ENCODE measurements around the gene SORCS3. TPM values are rescaled to one million over a fixed set of nuclear protein-coding genes. Genes with fewer than 3 reads are reported as not detected.

Gene SORCS3
- total and polyA plus RNA-seq, 2 of the 13 experiments (the other 11 are each of a cell fraction or from before 2014, with no cell fraction given), result 0.07 TPM; not detected in 1

DNA sequence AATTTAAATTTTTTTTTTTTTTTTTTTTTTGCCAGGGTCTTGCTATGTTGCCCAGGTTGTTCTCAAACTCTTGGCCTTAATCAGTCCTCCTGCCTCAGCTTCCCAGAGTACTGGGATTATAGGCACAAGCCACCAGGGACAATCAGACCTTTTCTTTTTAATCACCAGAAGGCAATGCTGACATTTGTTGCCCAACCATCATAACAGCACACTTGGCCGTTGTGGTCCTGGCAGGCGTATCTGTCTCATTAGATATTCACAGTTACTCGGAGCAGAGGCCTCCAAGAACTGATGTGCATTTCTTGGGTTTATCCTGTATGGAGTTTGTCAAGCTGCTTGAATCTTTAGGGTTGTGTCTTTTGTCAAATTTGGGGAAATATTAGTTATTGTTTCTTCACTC is 100.0 kb downstream of the SORCS3 start:
- Histone ChIP-seq H3K4me1 (ENCODE audit: insufficient read depth, low read length) (no peaks in the 10 kb centered on the region), H2AFZ (ENCODE audit: low read length) (no peak overlapping the region), H4K20me1 (ENCODE audit: insufficient read depth, low read length) (no peaks in the 10 kb centered on the region), H3K27ac (ENCODE audit: extremely low read length, insufficient read depth, low read length) (no peak overlapping the region), H3K79me2 (ENCODE audit: insufficient read depth, low read length) (no peaks in the 10 kb centered on the region), H3K36me3 (replicated peaks in 1 of 2; ENCODE audit: control insufficient read depth in 1 of 2, insufficient read depth in 2 of 2, low read length in 2 of 2) (no peaks in the 10 kb centered on the region), H3K27me3 (ENCODE audit: control insufficient read depth in 1 of 2, insufficient read depth in 2 of 2, low read length in 2 of 2) (peaks cover 0 to 1% of the 10 kb centered on the region in 2 experiments; a peak in 1 of 5 replicates), H3K9me3 (ENCODE audit: low read length) (no peaks in the 10 kb centered on the region), H3K4me3 (replicated peaks in 1 of 3; ENCODE audit: insufficient read depth in 1 of 3, low read depth in 2 of 3, low read length in 3 of 3) (no peak overlapping the region), H3K9ac (ENCODE audit: insufficient read depth, low read depth, low read length) (no peak overlapping the region), H3K4me2 (ENCODE audit: low read depth, low read length) (no peak overlapping the region)
- in situ Hi-C loops (cut with HindIII; ENCODE audit: extremely low pct_ligation_motif_present, low pct_unique_long_range_greater_than_20kb), result no loop called here
- POLR2A ChIA-PET, result interaction anchor here (0.7 kb wide), 1 partner anchor 84 kb away, joined by 3 read pairs; no protein-coding TSS in a partner anchor
- CTCF ChIA-PET (ENCODE audit: low intra/inter-chr PET ratio, low total read pairs), result no interaction called here
- FAIRE-seq, result no peak
- 4% methylated on average over 3 of the region's 3 CpGs for WGBS (ENCODE audit: low lambda C conversion rate)
- intact Hi-C loops (cut with micrococcal nuclease; ENCODE audit: unreplicated experiment), result no loop called here
- no TSS peak for BruUV-seq (replicated peaks)
- ATAC-seq, result no peak
- no peak for DNase-seq (ENCODE audit: low spot score)
- TF ChIP-seq ZNF281 (CRISPR knock-in tag; IDR thresholded peaks at IDR 0.05; ENCODE audit: borderline replicate concordance) (no peak), SAP130 (CRISPR knock-in tag; IDR thresholded peaks at IDR 0.05; ENCODE audit: low read depth) (no peak), IKZF1 (IDR thresholded peaks at IDR 0.05) (no peak), NFE2L2 (IDR thresholded peaks at IDR 0.05; ENCODE audit: low read length) (no peak), TCF7L2 (IDR thresholded peaks at IDR 0.05; ENCODE audit: low read depth, low read length) (no peak), ISL2 (CRISPR knock-in tag; IDR thresholded peaks at IDR 0.05) (no peak), MED8 (CRISPR knock-in tag; IDR thresholded peaks at IDR 0.05; ENCODE audit: insufficient replicate concordance) (no peak), MXD1 (CRISPR knock-in tag; IDR thresholded peaks at IDR 0.05) (no peak), JUN (CRISPR knock-in tag; IDR thresholded peaks at IDR 0.05) (no peak), SRY (CRISPR knock-in tag; IDR thresholded peaks at IDR 0.05) (no peak), BRD4 (CRISPR knock-in tag; IDR thresholded peaks at IDR 0.05) (no peak), CBX5 (CRISPR knock-in tag; IDR thresholded peaks at IDR 0.05; ENCODE audit: borderline replicate concordance) (no peak), ZBTB34 (CRISPR knock-in tag; IDR thresholded peaks at IDR 0.05) (no peak), ZNF451 (CRISPR knock-in tag; IDR thresholded peaks at IDR 0.05) (no peak), DPF2 (CRISPR knock-in tag; IDR thresholded peaks at IDR 0.05; ENCODE audit: borderline replicate concordance, low read depth) (no peak), ZNF274 (CRISPR knock-in tag; IDR thresholded peaks at IDR 0.05) (no peak)
- TF ChIP-seq, protein P1, sequence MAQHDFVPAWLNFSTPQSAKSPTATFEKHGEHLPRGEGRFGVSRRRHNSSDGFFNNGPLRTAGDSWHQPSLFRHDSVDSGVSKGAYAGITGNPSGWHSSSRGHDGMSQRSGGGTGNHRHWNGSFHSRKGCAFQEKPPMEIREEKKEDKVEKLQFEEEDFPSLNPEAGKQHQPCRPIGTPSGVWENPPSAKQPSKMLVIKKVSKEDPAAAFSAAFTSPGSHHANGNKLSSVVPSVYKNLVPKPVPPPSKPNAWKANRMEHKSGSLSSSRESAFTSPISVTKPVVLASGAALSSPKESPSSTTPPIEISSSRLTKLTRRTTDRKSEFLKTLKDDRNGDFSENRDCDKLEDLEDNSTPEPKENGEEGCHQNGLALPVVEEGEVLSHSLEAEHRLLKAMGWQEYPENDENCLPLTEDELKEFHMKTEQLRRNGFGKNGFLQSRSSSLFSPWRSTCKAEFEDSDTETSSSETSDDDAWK (CRISPR knock-in tag; IDR thresholded peaks at IDR 0.05), result no peak
- TF ChIP-seq, protein P2, sequence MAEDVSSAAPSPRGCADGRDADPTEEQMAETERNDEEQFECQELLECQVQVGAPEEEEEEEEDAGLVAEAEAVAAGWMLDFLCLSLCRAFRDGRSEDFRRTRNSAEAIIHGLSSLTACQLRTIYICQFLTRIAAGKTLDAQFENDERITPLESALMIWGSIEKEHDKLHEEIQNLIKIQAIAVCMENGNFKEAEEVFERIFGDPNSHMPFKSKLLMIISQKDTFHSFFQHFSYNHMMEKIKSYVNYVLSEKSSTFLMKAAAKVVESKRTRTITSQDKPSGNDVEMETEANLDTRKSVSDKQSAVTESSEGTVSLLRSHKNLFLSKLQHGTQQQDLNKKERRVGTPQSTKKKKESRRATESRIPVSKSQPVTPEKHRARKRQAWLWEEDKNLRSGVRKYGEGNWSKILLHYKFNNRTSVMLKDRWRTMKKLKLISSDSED (CRISPR knock-in tag; IDR thresholded peaks at IDR 0.05), result no peak

Data from HepG2 (cell line).